Activated CD4-positive, alpha-beta T cell treated with anti-CD3 and anti-CD28 coated beads, Interleukin-10, Interleukin-2, amounts not matched to agents 100 ng/mL and 50 ng/mL, durations not matched to agents 16 hours and 8 hours (primary cell): Measurements from ENCODE around the gene SHH.

Experiments
- DNase-seq: peaks from one replicate; pipeline ENCODE4 v3.0.0-alpha.2; 2020

SHH gene

GRCh38 chr7:155762036-155762435 is 50.2 kb downstream of the SHH start:
- DNase-seq, result no peak

DNA sequence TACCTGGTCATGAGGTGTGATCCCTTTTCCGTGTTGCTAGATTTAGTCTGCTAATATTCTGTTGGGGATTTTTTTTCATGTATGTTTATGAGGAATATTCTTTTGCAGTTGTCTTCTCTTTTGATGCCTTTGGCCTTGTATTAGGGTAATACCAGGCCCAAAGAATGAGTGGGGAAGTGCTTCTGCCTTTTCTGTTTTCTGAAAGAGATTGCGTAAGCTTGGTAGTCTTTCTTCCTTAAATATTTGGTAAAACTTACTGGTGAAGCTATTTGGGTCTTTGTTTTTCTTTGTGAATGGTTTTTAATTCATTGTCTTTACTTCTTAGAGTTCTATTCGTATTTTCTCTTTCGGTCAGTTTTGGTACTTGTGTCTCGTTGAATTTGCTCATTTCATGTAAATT is 51.1 kb downstream of the SHH start:
- DNase-seq, result no peak

DNA sequence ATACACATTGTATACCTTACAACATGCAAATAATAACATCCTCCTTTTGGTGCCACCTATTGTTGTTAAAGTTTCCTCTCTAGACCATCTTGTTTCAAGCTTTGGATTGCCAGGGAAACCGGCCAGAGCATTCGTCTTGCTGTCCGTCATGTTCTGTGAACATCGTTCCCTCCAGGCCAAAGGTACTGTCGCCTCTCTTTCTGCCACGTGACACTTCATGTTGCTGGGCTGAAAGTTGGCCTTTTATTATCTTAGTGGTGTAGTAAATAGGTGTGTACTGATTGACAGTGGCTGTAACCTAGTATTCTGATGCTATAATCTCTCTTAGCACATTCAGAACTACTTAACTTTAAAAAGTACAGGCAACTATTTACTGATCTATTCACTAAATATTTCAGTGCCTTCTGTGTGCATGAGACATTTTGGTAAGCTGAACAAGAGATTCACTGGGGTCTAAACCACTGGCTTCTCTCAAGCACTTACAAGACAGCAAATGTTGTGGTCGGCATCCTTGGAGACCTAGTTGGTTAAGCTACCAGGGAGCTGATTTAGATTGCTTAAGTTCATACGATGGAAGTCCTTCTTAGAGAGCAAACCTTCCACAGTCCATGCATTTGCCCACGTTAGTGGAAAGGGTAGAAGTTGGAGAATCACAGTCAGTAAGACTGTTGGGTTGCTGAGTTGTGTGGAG is 52.4 kb downstream of the SHH start:
- DNase-seq, result no peak

GRCh38 chr7:155758348-155758747 is 53.9 kb downstream of the SHH start:
- DNase-seq, result no peak

DNA sequence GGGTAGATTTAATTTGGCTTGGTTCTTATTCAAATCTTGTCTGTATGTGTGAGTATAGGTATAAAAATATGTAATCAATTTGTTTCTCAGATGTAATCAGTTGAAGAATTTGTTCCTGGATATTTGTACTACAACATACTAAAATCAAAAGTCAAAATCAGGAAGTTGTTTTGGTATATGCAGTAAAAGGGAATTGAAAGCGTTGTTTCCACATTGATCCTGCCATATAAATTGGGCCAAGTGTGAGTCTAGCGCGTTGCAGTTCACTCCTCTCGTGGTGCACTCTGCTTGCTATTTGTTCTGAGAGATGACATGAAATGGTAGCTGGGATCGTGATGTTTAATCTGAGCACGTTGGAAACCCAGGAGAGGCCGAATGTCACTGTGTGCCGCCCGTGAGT is 55.9 kb downstream of the SHH start:
- no peak for DNase-seq

DNA sequence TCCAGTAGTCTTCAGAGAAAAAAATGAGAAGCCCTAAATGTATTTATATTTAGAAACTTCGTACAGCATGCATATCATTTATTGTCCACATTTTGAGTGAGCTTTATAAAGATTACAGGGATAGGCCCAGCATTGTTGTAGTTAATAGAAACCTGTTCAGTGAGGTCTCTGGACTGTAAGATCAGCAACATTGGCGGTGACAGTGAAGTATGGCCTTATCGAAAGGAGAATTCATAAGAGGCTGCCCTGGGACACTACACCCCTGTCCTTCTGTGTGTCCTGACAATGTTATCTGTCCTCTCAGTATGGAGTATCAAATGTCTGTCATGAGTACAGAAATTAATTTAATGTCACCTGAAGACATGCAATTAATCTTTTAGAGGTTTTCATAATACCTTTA is 57.2 kb downstream of the SHH start:
- DNase-seq, result no peak

GRCh38 chr7:155754165-155754564 is 58.1 kb downstream of the SHH start:
- DNase-seq, result no peak

GRCh38 chr7:155753446-155753965 is 58.8 kb downstream of the SHH start:
- no peak for DNase-seq

GRCh38 chr7:155752756-155753445 is 59.4 kb downstream of the SHH start:
- no peak for DNase-seq

- DNase-seq, result no peak
Observed at GRCh38 chr7:155751409-155751808, 60.9 kb downstream of the SHH start.

DNA sequence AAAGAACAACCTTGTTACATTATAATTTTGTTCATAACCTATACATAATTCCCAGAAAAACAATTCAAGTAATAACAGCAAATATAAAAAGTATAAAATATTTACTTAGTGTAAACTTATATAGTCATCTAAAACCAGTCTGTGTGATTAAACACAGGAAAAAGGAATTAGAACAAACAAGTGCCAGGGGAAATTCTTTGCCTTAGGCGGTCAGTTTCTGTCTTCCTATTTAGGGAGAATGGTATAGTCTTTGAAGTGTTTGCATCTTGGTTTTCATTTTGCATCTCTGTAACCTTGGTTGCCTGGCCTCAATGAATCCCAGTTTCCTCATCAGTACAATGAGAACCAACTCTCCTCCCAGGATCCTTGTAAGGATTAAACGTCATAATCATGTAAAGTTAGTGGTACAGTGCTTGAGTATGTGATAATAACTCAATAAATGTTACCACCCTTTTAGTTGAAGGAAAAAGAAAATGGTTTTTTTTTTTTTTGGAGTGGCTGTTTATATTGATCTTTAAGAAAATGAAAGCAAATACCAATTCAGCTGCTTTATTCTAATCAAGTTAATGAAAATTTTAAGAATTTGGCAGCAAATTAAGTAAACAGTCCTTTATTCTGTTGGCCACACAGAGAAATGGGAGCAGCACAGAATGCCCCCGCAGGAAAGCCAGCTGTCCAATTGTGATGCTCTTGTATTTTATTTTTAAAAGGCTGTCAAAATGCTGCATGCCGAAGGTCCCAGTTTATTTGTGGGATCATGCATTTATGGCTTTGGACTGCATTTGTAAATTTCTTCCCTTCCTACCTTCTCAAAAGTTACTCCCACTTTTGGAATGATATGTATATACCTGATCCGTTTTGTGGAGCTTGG is 61.8 kb downstream of the SHH start:
- no peak for DNase-seq
